ENCODE measurements around the gene CAPN11. TPM values are rescaled to one million over a fixed set of nuclear protein-coding genes. Genes with fewer than 3 reads are reported as not detected.
A peak's percentile ranks its signal among the peaks of the same experiment; 100 is the strongest.

Gene CAPN11
- total and polyA plus RNA-seq, 9 of the 15 experiments (the other 6 are each of a cell fraction or from before 2014, with no cell fraction given), result 0.03 to 0.61 (median 0.17) TPM; not detected in 1

DNA sequence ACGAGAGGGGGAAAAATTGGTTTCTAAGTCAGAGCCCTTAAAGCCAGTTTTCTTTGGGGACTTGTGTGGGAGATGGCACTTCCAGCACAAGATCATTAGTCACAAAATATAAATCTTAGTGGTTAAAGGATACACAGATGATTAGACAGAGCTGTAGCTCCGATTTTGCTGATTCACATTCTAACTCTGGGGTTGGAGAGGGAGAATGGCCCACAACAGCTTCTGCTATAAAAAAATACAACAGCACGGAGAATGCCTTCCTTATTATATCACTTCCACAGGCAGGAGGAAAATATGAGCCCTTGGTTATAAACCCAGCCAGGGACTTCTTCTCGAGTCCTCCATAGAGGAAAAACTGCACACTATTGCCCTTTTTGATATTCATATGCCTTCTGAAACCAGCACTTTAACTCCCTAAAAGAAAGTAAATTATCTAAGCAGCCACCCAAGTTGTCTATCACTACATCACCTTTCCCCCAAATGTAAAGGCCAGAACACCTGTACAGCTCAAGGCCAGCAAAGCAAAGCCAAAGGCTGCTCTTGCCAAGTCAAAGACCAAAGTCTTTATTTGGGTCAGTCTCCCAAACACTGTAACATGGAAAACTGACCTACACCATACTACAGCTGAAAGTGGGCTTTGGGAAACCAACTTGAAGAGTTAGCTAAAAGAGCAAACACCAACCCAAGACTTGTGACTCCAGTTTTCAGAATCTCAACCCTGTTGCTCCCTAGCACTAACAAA lies 41.8 kb upstream of the CAPN11 start (continued):
- TF ChIP-seq ZNF347 (CRISPR knock-in tag; IDR thresholded peaks at IDR 0.05; ENCODE audit: low read depth) (no peak), PRMT5 (CRISPR knock-in tag; IDR thresholded peaks at IDR 0.05) (no peak), ZNF134 (CRISPR knock-in tag; conservative IDR thresholded peaks at IDR 0.05) (no peak), ZNF184 (CRISPR knock-in tag; IDR thresholded peaks at IDR 0.05) (no peak), RFX1 (IDR thresholded peaks at IDR 0.05) (no peak), FOS (IDR thresholded peaks at IDR 0.05; ENCODE audit: extremely low read depth, insufficient read length) (no peak), SMARCC2 (IDR thresholded peaks at IDR 0.05; ENCODE audit: low read depth) (peak; percentile 59; the same call in 1 of the 2 replicates), ARID2 (IDR thresholded peaks at IDR 0.05) (no peak), ZBTB17 (CRISPR knock-in tag; IDR thresholded peaks at IDR 0.05) (no peak), SNIP1 (IDR thresholded peaks at IDR 0.05; ENCODE audit: low read depth) (no peak), ZNF561 (CRISPR knock-in tag; conservative IDR thresholded peaks at IDR 0.05) (no peak), BACH1 (tag; IDR thresholded peaks at IDR 0.05) (peak; percentile 69; the same call in 1 of the 2 replicates)
- TF ChIP-seq, protein P1, sequence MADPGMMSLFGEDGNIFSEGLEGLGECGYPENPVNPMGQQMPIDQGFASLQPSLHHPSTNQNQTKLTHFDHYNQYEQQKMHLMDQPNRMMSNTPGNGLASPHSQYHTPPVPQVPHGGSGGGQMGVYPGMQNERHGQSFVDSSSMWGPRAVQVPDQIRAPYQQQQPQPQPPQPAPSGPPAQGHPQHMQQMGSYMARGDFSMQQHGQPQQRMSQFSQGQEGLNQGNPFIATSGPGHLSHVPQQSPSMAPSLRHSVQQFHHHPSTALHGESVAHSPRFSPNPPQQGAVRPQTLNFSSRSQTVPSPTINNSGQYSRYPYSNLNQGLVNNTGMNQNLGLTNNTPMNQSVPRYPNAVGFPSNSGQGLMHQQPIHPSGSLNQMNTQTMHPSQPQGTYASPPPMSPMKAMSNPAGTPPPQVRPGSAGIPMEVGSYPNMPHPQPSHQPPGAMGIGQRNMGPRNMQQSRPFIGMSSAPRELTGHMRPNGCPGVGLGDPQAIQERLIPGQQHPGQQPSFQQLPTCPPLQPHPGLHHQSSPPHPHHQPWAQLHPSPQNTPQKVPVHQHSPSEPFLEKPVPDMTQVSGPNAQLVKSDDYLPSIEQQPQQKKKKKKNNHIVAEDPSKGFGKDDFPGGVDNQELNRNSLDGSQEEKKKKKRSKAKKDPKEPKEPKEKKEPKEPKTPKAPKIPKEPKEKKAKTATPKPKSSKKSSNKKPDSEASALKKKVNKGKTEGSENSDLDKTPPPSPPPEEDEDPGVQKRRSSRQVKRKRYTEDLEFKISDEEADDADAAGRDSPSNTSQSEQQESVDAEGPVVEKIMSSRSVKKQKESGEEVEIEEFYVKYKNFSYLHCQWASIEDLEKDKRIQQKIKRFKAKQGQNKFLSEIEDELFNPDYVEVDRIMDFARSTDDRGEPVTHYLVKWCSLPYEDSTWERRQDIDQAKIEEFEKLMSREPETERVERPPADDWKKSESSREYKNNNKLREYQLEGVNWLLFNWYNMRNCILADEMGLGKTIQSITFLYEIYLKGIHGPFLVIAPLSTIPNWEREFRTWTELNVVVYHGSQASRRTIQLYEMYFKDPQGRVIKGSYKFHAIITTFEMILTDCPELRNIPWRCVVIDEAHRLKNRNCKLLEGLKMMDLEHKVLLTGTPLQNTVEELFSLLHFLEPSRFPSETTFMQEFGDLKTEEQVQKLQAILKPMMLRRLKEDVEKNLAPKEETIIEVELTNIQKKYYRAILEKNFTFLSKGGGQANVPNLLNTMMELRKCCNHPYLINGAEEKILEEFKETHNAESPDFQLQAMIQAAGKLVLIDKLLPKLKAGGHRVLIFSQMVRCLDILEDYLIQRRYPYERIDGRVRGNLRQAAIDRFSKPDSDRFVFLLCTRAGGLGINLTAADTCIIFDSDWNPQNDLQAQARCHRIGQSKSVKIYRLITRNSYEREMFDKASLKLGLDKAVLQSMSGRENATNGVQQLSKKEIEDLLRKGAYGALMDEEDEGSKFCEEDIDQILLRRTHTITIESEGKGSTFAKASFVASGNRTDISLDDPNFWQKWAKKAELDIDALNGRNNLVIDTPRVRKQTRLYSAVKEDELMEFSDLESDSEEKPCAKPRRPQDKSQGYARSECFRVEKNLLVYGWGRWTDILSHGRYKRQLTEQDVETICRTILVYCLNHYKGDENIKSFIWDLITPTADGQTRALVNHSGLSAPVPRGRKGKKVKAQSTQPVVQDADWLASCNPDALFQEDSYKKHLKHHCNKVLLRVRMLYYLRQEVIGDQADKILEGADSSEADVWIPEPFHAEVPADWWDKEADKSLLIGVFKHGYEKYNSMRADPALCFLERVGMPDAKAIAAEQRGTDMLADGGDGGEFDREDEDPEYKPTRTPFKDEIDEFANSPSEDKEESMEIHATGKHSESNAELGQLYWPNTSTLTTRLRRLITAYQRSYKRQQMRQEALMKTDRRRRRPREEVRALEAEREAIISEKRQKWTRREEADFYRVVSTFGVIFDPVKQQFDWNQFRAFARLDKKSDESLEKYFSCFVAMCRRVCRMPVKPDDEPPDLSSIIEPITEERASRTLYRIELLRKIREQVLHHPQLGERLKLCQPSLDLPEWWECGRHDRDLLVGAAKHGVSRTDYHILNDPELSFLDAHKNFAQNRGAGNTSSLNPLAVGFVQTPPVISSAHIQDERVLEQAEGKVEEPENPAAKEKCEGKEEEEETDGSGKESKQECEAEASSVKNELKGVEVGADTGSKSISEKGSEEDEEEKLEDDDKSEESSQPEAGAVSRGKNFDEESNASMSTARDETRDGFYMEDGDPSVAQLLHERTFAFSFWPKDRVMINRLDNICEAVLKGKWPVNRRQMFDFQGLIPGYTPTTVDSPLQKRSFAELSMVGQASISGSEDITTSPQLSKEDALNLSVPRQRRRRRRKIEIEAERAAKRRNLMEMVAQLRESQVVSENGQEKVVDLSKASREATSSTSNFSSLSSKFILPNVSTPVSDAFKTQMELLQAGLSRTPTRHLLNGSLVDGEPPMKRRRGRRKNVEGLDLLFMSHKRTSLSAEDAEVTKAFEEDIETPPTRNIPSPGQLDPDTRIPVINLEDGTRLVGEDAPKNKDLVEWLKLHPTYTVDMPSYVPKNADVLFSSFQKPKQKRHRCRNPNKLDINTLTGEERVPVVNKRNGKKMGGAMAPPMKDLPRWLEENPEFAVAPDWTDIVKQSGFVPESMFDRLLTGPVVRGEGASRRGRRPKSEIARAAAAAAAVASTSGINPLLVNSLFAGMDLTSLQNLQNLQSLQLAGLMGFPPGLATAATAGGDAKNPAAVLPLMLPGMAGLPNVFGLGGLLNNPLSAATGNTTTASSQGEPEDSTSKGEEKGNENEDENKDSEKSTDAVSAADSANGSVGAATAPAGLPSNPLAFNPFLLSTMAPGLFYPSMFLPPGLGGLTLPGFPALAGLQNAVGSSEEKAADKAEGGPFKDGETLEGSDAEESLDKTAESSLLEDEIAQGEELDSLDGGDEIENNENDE (IDR thresholded peaks at IDR 0.05; ENCODE audit: low read depth, low read length), result no peak
- TF ChIP-seq, protein P2, sequence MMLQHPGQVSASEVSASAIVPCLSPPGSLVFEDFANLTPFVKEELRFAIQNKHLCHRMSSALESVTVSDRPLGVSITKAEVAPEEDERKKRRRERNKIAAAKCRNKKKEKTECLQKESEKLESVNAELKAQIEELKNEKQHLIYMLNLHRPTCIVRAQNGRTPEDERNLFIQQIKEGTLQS (IDR thresholded peaks at IDR 0.05), result 0 out of 2 replicates have a peak, but pooled peaks have one; percentile 11
- TF ChIP-seq, protein P2 (CRISPR knock-in tag; conservative IDR thresholded peaks at IDR 0.05), result no peak
- TF ChIP-seq, protein P3, sequence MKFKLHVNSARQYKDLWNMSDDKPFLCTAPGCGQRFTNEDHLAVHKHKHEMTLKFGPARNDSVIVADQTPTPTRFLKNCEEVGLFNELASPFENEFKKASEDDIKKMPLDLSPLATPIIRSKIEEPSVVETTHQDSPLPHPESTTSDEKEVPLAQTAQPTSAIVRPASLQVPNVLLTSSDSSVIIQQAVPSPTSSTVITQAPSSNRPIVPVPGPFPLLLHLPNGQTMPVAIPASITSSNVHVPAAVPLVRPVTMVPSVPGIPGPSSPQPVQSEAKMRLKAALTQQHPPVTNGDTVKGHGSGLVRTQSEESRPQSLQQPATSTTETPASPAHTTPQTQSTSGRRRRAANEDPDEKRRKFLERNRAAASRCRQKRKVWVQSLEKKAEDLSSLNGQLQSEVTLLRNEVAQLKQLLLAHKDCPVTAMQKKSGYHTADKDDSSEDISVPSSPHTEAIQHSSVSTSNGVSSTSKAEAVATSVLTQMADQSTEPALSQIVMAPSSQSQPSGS (CRISPR knock-in tag; IDR thresholded peaks at IDR 0.05), result no peak

All from K562 (cell line).